ENCODE measurements around the gene HOMER3.
"Not testable (repeated sequence)": the region's sequence is repeated elsewhere in the genome, so short reads cannot be mapped to it uniquely, and the experiment has no call there.

Gene HOMER3

DNA sequence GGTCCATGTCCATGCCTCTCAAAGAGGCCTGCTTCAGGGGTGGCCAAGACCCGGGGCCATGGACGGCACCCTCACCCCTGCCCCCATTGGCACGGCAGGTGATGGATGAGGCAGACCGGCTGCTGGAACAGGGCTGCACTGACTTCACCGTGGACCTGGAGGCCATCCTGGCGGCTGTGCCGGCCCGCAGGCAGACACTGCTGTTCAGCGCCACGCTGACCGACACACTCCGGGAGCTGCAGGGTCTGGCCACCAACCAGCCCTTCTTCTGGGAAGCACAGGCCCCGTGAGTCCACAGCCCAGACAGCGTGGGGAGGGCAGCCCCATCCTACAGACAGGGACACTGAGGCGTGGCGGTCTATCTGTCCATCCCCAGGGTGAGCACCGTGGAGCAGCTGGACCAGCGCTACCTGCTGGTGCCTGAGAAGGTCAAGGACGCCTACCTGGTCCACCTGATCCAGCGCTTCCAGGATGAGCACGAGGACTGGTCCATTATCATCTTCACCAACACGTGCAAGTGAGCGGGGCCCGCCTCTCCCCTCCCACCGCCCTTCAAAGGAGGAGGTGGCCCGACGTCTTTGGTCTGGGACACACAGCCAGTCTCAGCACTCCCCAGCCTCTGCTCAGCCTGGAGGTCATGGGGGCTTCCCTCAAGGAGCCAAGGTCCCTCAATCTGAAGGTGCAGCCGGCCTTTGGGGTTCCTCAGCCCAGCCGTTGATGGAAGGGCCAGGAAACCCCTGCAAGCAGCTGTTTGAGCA, 18.6 kb downstream of the HOMER3 start:
- no peak for DNase-seq

DNA sequence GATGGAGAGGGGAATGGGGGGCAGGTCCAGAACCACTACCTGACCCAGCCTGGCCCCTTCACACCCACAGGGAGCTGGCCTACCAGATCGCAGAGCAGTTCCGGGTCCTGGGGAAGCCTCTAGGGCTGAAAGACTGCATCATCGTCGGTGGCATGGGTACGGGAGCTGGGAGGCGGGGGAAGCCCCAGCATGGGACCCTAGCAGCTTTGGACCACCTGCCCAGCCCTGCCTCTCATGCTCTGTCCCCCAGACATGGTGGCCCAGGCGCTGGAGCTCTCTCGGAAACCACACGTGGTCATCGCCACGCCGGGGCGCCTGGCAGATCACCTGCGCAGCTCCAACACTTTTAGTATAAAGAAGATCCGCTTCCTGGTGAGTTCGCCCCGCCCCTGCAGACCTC, 19.4 kb downstream of the HOMER3 start:
- DNase-seq, result no peak

DNA sequence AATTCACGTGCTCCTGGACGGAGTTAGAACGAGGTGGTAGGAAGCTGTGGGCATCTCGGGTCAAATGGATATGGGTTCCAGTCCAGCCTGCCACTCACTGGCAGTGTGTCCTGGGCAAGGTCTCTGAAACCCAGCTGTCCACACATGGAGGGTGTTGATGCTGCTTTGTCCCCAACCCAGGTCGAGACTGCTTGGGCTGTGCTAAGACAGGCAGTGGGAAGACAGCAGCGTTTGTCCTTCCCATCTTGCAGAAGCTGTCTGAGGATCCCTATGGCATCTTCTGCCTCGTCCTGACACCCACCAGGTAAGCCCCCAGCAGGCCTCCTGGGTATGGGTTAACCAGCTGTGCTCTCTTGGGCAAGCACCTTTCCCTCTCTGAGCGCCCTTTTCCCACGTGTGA, 20.6 kb downstream of the HOMER3 start:
- DNase-seq, result no peak

DNA sequence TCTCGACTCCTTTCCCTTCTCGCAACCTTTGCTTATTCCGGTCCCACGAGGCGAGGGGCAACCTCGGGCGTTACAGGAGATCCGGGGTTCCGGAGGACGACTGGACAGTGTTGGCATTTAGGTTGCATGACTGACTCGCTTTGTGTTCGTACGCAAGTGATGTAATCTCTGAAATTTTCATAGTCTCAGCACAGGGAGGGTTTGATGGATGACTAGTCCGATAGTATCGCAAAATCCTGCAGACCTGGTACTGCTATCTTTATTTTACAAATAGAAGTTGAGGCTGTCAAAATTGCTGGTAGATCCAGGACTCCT, 21.2 kb downstream of the HOMER3 start:
- DNase-seq, result no peak

DNA sequence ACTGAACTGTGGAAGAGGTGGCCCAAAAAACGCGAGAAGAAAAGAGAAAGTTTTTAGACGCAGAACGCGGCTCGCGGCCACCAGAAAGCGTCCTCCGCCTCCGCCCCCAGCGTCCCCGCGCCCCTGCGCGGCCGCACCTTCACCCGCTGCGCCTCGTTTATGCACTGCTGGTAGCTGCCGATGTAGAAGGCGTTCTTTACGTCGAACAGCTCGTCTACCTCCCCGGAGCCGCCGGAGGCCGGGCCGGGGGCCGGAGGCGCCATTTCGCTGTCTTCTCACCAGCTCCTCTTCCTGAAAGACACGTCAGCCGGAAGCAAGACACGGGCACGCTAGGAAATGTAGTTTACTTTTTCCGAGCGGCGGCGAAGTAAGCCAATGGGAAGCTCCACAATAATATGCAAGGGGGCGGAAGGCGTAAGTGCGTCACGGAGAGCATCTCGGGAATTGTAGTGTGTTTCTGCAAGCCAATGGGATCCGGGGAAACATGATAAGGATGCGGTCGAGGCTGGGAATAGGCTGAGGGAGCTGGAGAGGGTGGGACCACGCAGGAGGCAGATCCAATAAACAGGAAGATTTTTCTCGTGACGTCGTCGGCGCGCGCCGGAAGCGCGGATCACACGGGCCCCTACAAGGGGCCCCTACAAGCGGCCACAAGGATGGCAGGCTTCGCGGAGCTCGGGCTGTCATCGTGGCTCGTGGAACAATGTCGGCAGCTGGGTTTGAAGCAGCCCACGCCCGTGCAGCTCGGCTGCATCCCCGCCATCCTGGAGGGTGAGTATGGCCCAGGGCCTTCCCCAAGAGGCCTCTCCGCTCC, 21.7 kb downstream of the HOMER3 start, which contains the start of the genes COPE and DDX49:
TSS of gene COPE (minus strand) at position 302 of the 814 bp plus-strand sequence. CDS start at position 263, 39 bp downstream.
TSS of gene DDX49 (plus strand) at position 630 of the 814 bp plus-strand sequence. CDS start at position 657, 27 bp downstream.
- peak; percentile 93 for DNase-seq

DNA sequence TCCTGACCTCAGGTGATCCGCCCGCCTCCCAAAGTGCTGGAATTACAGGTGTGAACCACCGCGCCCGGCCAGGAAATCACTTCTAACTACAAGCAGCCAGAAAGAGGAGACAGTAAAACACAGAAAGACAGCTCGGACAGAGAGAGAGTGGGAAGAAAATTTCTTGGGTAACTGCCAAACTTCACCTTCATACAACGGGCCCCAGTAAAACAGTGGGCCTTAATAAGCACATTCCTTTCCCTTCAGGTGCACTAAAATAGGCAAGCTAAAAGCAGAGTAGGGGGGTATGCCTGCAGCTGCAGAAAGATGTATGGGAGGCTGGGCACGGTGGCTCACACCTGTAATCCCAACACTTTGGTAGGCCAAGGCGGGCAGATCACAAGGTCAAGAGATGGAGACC, 23.4 kb downstream of the HOMER3 start:
- DNase-seq, result not testable (repeated sequence)

DNA sequence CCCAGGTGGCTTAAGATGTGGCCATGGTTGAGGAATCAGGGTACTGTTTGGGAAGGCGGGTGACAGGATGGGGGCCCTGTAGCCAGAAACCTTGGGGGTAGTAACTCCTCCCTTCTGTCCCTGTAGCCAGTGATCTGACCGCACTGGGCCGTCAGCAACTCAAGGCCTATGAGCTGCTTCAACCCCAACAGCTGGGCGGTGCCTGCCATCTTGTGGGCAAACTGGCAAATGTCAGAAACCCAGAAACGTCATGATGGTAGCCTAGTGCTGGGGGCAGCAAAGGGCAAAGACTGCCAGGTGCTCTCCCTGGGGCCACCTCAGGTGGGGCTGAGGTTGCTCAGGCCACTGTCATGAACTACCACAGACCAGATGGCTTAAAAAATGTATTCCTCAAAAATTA, 25.4 kb downstream of the HOMER3 start:
- DNase-seq, result no peak

DNA sequence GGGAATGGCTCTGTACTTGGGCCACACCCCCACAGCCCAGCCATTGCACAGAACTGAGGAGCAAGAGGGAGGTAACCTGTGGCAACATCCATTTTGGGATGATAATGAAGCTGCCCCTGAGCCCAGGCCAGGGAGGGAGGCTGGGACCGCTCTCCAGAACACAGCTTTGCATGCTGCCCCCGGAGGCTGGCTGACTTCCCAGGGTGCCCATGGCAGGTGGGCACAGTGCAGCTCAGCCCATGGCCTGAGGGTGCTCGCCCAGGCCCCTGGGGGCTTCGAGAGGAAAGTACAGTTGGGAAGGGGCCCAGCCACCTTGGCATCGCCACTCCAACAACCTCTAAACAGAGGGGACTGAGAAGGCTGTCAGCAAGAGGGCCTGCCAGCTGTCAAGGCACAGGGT, 27.6 kb downstream of the HOMER3 start:
- DNase-seq, result no peak

DNA sequence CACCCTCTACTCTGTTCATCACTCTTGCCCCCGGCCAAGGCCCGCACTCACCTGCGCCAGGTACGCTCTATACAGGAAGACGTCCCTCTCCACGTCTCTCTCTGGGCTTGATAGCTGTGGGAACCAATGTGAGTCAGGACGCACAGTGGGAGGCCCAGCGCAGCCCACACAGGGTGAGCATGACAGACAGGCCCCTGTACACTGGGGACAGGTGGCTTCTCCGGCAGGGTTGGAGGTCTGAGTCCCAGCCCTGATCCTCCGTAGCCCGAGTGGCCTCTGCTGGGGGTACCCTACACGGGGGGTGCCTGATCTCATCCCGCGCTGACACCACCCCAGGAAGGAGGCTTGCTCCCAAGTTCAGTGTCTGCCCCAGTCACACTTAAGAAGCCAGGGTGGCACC, 28.1 kb downstream of the HOMER3 start:
- no peak for DNase-seq

DNA sequence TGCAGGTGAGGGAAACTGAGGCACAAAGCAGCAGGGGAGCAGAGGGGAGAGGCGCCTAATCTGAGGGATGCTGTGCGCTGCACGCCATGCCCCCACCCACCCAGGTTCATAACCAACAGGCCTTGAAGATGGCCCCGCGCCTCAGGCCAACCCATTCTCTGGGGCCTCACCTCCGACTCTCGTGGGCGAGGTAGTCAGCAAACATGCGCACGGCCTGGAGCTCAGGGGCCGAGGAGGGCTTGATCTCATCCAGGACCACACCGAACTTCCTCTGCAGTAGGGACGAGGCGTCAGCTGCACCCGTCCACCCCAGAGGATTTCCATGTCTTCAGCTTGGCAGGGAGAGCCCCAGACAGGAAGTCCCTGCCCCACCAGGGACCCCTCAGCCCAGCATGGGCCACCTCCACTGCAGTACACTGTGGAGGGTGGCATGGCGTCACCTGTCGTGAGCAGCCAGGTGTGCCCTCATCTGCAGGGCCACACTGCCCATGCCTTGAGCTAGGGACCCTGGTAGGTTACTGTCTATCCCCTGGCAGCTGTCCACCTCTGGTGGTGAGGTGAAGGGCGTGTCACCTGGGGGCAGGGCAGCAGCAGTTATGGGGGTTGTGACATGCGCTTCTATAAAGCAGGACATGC, 30.1 kb downstream of the HOMER3 start:
- DNase-seq, result no peak

DNA sequence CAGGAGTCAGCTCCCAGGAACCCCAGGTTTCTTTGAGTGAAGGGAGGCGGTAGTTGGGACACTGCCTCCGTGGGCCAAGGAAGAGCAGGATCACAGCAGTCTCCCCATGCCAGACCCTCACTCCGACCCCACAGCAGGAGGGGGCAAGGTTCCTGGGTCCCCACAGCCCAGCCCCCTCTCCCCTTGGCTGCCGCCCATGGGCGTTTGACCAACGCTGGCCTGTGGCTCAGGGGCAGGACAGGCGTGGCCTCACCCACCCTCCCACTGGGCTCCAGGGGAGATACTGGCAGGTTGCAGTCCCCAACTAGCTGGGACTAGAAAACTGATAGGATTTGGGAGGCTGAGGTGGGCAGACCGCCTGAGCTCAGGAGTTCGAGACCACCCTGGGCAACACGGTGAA, 31.0 kb downstream of the HOMER3 start:
- no peak for DNase-seq

DNA sequence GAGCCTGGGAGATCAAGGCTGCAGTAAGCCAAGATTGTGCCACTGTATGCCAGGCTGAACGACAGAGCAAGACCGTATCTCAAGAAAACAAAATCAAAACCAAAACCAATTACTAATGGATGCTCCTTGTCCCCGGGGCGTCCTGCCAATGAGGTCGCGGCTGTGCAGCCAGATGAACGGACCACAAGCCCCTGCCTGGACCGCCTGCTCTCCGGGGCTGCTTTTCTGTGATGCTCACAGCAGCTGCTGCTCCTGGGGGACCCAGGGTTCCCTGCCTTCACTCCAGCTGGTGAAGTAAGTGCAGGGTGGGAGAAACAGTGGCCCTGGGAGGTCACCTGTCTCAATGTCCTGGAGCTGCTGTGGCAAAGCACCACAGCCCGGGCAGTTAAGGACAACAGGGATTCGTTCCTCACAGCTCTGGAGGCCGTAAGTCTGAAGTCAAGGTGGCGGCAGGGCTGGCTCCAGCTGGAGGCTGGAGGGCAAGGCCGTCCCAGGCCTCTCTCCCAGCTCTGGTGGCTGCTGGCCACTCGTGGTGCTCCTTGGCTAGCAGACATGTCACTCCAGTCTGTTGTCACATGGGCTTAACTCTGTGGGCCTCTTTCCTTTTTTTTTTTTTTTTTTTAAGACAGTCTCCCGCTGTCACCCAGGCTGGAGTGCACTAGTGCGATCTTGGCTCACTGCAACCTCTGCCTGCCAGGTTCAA, 31.9 kb downstream of the HOMER3 start:
- no peak for DNase-seq

DNA sequence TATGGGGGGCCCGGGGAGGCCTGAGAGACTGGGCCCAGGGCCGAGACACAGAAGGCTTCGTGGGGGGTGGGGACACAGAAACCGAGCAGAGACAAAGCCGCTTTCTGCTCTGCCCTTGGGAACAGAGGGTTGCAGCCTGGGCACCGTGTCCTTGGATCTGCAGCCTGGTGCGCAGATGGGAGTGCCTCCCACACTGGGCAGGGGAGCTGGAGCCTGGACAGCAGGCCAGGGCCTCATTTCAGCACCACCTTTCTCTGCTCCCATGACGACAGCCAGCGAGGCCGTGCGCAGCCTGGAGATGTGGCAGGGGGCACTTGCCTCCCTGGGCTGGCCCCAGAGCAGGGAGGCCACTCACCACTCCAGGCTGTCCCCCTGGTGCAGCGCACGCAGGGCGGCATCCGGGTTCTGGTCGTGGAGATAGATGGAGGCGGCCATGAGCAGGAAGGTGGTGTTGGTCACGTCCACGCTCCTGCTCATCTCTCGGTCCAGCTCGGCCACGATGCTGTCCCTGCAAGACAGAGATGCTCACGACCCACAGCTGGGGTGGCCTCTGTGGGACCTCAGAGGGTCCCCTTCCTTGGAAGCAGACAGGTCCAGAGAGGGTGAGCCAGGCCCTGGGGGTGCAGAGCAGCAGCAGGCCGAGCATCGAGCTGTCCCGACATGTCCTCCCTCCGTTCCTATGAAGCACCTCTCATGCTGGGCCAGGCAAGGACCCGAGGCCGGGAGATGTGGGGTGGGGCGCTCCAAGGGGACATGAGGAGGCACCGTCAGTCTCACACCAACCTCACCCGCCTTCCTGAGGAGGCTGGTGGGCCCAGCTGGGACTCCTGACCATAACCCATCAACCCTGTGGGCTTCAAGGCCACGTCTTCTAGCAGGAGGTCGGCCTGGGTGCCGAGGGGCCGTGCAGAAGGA, 34.2 kb downstream of the HOMER3 start:
- no peak for DNase-seq

DNA sequence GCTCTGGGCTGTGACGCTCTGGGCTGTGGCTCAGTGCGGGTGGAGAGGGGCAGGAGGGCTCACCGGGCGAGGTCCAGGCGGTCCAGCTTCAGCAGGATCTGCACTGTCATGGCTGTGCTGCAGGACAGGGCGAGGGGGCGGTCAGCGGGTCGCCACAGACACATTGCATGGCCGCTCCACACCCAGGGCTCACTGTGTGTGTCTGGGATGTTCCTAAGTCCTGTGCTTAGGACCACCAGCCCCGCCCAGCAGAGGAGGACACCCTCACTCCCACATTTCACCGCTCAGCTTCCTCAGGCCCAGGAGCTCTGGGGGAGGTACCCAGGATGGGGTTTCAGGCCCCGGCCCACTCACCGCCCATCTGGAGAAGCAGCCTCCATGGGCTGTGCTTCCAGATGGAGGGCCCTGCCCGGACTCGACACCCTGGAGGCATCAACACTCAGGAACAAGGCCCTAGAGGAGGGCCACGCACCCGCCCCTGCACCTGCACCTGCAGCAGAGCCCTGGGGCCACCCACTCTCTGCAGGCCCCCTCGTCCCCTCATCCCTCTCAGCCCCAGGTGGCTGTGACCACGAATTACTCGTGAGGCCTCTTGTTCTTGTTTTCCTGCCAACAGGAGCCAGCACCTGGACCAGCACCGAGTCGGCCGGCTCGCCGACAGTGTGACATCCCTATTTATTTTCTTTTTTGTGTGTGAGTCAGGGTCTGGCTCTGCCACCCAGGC, 35.3 kb downstream of the HOMER3 start:
- DNase-seq, result no peak

DNA sequence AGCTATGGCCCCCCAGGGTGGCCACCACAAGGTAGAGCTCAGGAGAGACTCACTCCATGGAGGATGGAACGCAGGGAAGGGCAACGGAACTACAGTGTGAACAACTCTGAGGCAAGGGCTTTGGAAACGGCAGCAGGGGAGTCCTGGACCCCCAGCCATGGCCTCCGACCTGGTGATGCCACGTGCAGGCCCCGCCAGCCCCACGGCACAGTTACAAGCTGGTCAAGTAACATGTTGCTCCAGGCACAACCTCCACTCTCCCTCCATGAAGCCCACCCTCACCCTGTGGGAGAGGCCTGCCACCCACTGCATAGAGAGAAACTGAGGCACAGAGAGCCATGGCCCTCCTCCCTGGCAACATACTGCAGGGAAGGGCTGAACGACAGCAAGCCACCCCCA, 36.0 kb downstream of the HOMER3 start:
- no peak for DNase-seq

DNA sequence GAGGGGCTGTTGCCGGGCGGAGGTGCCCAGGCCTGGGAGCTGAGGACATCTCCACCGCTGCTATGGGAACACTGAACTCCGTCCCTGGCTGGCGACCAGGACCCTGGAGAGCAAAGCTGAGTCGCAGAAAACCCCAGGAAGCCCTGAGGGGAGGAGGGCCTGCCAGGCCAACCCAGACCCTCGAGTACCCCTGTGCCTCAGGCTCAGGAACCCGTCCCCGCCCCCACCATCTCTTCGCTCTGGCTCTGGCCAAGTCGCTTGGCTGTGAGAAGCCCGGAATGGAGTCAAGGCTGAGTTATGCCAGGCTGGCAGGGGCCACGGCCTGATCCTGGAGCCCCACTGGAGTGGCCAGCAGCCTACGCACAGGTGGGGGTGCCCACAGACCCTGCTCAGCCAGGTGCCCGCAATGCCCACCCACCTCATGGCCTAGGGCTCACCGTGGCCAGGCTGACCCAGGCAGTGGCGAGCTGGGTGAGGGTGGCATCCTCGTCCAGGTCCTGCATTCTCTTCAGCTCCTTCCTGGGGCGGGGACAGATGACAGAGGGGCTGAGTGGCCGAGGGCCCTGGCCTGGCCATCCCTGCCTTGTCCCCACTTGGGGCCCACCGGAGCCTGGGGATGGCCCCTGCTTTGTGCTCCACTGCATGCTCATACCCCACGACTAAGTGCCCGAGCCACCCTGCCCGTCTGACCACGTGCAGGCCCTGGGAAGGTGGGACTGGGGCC, 36.5 kb downstream of the HOMER3 start:
- no peak for DNase-seq

DNA sequence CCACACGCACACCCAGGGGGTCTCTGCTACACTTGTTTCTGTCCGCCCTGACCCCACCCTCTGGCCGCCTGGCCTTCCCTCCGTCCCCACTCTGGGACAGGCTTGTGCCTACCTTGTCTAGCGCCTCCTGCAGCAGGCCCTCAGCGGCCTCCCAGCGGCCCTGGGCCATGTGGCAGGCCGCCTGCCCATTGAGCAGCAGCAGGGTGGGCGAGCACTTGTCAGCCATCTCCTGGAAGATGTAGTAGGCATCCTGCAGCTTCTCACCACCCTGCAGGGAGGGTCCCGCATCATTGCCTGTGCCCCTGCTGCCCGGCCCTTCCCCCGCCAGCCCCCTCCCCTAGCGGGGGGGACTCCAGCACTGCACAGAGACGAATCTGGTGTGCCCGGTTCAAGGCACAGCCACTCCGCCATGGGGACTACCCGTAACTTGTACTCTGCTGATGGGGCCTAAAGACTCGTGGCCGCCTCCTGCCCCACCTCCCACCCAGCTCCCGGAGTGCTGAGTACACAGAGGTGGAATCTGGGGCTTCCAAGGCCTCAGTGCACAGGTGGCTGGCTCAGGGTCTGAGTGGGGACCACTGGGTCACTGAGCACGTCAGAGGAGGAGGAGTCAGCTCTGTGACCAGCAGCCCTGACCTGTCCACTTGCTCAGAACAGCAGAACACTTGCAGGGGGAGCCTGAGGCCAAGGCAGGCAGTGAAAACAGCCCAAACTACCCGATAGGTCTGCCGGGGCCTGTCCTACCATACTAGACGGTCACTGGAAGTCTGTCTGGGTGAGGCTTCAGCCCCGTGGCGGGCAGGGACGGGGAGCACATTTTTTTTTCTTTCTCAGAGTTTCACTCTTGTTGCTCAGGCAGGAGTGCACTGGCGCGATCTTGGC, 37.6 kb downstream of the HOMER3 start:
- DNase-seq, result no peak

DNA sequence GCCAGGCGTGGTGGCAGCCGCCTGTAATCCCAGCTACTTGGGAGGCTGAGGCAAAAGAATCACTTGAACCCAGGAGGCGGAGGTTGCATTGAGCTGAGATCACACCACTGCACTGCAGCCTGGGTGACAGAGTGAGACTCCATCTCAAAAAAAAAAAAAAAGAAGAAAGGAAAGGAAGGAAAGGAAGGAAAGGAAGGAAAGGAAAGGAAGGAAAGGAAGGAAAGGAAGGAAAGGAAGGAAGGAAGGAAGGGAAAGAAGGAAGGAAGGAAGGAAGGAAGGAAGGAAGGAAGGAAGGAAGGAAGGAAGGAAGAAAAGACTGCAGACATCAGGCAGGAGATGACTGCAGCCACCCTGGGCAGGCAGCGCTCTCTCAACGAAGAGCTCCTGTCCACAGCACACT, 38.5 kb downstream of the HOMER3 start:
- DNase-seq, result not testable (repeated sequence)

DNA sequence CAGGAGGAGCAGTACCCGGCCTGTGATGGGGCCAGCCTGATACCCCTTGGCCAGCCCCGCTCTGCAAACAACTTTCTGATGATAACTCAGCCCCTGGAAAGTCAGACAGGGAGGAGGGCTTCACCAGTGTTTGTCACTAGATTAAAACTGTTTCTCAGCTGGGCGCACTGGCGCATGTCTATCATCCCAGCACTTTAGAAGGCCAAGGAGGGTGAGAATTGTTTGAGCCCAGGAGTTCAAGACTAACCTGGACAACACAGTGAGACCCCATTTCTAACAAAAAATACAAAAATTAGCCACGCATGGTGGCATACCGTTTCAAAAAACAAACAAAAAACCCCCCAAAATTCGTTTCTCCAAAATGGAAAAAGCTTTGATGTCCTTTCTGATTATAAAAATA, 39.5 kb downstream of the HOMER3 start:
- no peak for DNase-seq
